Hepatocyte (in vitro differentiated cells): Measurements from ENCODE around the gene UBE2L5. TPM values are rescaled to one million over a fixed set of nuclear protein-coding genes. Genes with fewer than 3 reads are reported as not detected.
"Not testable (repeated sequence)": the region's sequence is repeated elsewhere in the genome, so short reads cannot be mapped to it uniquely, and the experiment has no call there.

Experiments
- DNase-seq: peaks from one replicate; pipeline ENCODE4 v3.0.0-alpha.2; 2016; ENCODE audit warnings: low spot score
- H2AFZ ChIP-seq: fragments of 200-600 bp; sonication (generic); 2 replicates; pipeline ENCODE4 v1.6.0; 2016; ENCODE audit warnings: antibody characterized with exemption, mild to moderate bottlenecking
- H3K27ac ChIP-seq: fragments of 200-600 bp; sonication (generic); 2 replicates; pipeline ENCODE4 v1.5.1; 2016; ENCODE audit warnings: mild to moderate bottlenecking
- H3K27me3 ChIP-seq: fragments of 200-600 bp; sonication (generic); 2 replicates; pipeline ENCODE4 v1.6.1; 2016
- H3K36me3 ChIP-seq: fragments of 200-600 bp; sonication (generic); replicated peaks from 2 replicates; pipeline ENCODE4 v1.5.1; 2016; ENCODE audit warnings: low read depth; ENCODE audit not compliant: insufficient read depth
- H3K4me1 ChIP-seq: fragments of 200-600 bp; sonication (generic); 2 replicates; pipeline ENCODE4 v1.5.1; 2016; ENCODE audit warnings: mild to moderate bottlenecking, moderate library complexity; ENCODE audit not compliant: insufficient read depth
- H3K4me2 ChIP-seq: fragments of 200-600 bp; sonication (generic); 2 replicates; pipeline ENCODE4 v1.6.0; 2016
- H3K4me3 ChIP-seq: fragments of 200-600 bp; sonication (generic); 2 replicates; pipeline ENCODE4 v1.5.1; 2016; ENCODE audit warnings: mild to moderate bottlenecking
- H3K79me2 ChIP-seq: fragments of 200-600 bp; sonication (generic); 2 replicates; pipeline ENCODE4 v1.6.0; 2017; ENCODE audit warnings: mild to moderate bottlenecking
- H3K9me2 ChIP-seq: fragments of 200-600 bp; sonication (generic); replicated peaks from 2 replicates; pipeline ENCODE4 v1.6.0; 2017; ENCODE audit warnings: mild to moderate bottlenecking; ENCODE audit not compliant: insufficient read depth
- H3K9me3 ChIP-seq: fragments of 200-600 bp; sonication (generic); 2 replicates; pipeline ENCODE4 v1.5.1; 2016; ENCODE audit warnings: low read depth, mild to moderate bottlenecking
- H4K20me1 ChIP-seq: fragments of 200-600 bp; sonication (generic); 2 replicates; pipeline ENCODE4 v1.6.0; 2016; ENCODE audit warnings: mild to moderate bottlenecking; ENCODE audit not compliant: insufficient read depth, poor library complexity, severe bottlenecking
- EZH2 ChIP-seq: fragments of 200-600 bp; sonication (generic); IDR thresholded peaks from 2 replicates; pipeline ENCODE4 v1.6.1; 2016; ENCODE audit warnings: antibody characterized with exemption, mild to moderate bottlenecking, borderline replicate concordance
- EZH2phosphoT487 ChIP-seq: fragments of 200-600 bp; sonication (generic); IDR thresholded peaks from one replicate; pipeline ENCODE4 v1.6.1; 2018; ENCODE audit warnings: antibody characterized with exemption, mild to moderate bottlenecking, low read depth, moderate library complexity; ENCODE audit not compliant: unreplicated experiment, severe bottlenecking
- WGBS: methylation state at CpG from one replicate; pipeline ENCODE4 v1.1.6; 2016; ENCODE audit warnings: low lambda C conversion rate; ENCODE audit errors: missing lambda C conversion rate; 5-methylcytosine and 5-hydroxymethylcytosine counted together
- polyA plus RNA-seq: library from polyadenylated mRNA; unstranded; fragments of >200 nt; fragmentation: Nextera tagmentation; extraction: Ambion mirVana; gene quantifications from 2 replicates; pipeline ENCODE4 v1.2.1, GENCODE V29; 2016
- total RNA-seq: library from RNA; depleted of rRNA; stranded (reverse); fragments of >200 nt; gene quantifications from 2 replicates; pipeline ENCODE4 v1.2.3, GENCODE V29; 2014
- TF ChIP-seq, protein P1 (sequence below): fragments of 200-600 bp; sonication (generic); IDR thresholded peaks from 2 replicates; pipeline ENCODE4 v1.5.1; 2016; ENCODE audit warnings: antibody characterized with exemption, mild to moderate bottlenecking; ENCODE audit not compliant: poor library complexity

Gene UBE2L5
- total and polyA plus RNA-seq, 2 experiments from 2014 or later: not detected

- H3K79me2 ChIP-seq: peaks cover 27% of the 10 kb centered on the region
- not testable (repeated sequence) for H2AFZ ChIP-seq, H3K4me3 ChIP-seq, H4K20me1 ChIP-seq, DNase-seq, H3K27me3 ChIP-seq, H3K36me3 ChIP-seq, H3K9me2 ChIP-seq, H3K27ac ChIP-seq, H3K9me3 ChIP-seq, H3K4me1 ChIP-seq, H3K4me2 ChIP-seq
- WGBS: 93% methylated on average over 3 of the region's 3 CpGs
- TF ChIP-seq, protein P1, sequence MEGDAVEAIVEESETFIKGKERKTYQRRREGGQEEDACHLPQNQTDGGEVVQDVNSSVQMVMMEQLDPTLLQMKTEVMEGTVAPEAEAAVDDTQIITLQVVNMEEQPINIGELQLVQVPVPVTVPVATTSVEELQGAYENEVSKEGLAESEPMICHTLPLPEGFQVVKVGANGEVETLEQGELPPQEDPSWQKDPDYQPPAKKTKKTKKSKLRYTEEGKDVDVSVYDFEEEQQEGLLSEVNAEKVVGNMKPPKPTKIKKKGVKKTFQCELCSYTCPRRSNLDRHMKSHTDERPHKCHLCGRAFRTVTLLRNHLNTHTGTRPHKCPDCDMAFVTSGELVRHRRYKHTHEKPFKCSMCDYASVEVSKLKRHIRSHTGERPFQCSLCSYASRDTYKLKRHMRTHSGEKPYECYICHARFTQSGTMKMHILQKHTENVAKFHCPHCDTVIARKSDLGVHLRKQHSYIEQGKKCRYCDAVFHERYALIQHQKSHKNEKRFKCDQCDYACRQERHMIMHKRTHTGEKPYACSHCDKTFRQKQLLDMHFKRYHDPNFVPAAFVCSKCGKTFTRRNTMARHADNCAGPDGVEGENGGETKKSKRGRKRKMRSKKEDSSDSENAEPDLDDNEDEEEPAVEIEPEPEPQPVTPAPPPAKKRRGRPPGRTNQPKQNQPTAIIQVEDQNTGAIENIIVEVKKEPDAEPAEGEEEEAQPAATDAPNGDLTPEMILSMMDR: peak; percentile 53
These were observed 39.2 kb downstream of the UBE2L5 start for GRCh38 chr13:30461279-30462066.

DNA sequence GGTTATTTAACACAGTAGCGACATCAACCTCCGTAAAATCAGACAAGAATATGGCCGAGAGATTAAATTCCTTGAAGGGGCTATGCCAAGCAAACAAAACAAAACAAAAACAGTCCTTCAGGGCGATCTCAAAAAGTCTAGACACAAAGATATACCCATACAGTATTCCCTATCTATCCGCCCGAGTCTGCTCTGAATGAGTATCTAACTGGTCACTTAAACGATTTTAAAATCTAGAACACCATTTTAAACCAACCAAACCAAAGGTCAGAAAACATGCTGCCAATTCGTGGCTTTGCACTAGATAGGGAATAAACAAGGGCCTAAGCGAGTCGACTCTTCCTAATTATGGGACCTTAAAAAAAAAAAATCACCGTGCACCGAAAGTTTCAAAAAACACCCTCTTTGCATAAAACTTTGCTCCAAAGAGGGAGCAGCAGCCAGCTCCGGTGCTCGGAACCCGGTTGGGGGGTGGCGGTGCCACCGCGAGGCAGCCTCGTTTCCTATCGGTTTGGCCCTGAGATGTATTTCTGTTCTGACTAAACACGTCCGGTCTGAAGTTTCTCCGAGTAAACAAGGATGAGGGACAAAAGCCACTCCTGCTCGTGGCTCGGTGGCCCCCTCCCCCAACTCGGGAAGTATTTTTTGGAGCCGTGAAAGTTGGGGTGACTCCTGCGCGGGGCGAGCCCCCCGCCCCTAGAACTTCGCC, 41.6 kb downstream of the UBE2L5 start:
- peaks cover 8% of the 10 kb centered on the region for H3K4me1 ChIP-seq
- no peaks in the 10 kb centered on the region for H3K36me3 ChIP-seq
- peak overlapping the region; percentile 93 for H3K4me2 ChIP-seq
- H3K27me3 ChIP-seq: no peaks in the 10 kb centered on the region
- H3K79me2 ChIP-seq: peaks cover 27% of the 10 kb centered on the region
- under 1% methylated on average over 32 of the region's 32 CpGs for WGBS
- H3K27ac ChIP-seq: peak overlapping the region; percentile 99
- H4K20me1 ChIP-seq: no peaks in the 10 kb centered on the region
- DNase-seq: peak; percentile 69
- no peak for TF ChIP-seq EZH2phosphoT487
- TF ChIP-seq, protein P1: no peak
- no peak for TF ChIP-seq EZH2
- no peaks in the 10 kb centered on the region for H3K9me2 ChIP-seq
- peak overlapping the region; percentile 91 for H3K4me3 ChIP-seq
- H3K9me3 ChIP-seq: no peaks in the 10 kb centered on the region
- peak overlapping the region; percentile 27 for H2AFZ ChIP-seq

DNA sequence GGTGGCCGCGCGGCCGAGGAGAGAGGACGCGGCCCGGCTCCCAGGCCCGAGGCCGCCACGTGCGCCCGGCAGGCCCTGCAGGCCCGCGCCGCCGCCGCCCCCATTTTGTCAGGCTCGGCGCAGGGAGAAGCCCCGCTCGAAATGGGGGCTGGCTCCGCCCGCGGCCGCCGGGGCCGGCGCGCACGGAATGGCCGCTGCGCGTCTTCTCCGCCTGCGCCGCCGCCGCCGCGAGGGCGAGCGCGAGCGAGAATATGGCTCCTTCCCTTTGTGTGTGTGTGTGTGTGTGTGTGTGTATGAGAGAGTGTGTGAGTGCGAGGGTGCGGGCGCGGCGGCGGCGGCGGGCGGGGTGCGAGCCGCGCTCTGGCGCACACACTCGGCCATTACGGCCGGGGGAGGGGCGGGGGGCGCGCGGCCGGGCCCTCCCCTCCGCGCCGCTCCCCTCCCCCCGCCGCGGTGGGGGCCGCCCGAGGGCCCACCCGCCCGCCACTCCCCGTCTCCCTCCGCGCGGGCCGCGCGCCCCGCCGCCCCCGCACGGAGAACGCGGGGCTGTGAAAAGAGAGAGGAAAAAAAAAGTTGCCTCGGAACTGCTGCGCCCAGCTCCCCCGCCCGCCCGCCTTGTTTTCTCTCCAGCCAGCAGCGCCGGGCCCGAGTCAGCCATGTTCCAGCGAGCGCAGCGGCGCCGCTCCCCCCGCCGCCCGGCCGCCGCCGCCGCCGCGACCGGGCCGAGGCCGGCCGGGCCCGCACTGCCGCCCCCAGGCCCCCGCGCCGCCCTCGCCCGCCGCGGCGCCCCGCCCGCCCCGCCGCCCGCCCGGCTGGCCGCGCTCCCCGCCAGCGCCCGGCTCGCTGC, 42.4 kb downstream of the UBE2L5 start:
- Histone ChIP-seq H3K27ac (peak overlapping the region; percentile 99), H2AFZ (peak overlapping the region; percentile 27), H4K20me1 (no peaks in the 10 kb centered on the region), H3K4me3 (peak overlapping the region; percentile 91), H3K4me2 (peak overlapping the region; percentile 93), H3K9me3 (no peaks in the 10 kb centered on the region), H3K9me2 (no peaks in the 10 kb centered on the region), H3K79me2 (peaks cover 27% of the 10 kb centered on the region), H3K36me3 (no peaks in the 10 kb centered on the region), H3K27me3 (no peaks in the 10 kb centered on the region), H3K4me1 (peaks cover 8% of the 10 kb centered on the region)
- DNase-seq: peak; percentile 90
- WGBS: under 1% methylated on average over 30 of the region's 136 CpGs
- TF ChIP-seq, protein P1: no peak
- no peak for TF ChIP-seq EZH2phosphoT487
- no peak for TF ChIP-seq EZH2
